Activated CD4-positive, alpha-beta T cell treated with anti-CD3 and anti-CD28 coated beads, Interleukin-2, amount 50 U/mL, for 48 hours (primary cell): ENCODE data around the gene TTLL12.

Experiments used
- DNase-seq, 2 experiments: peaks; one replicate each; pipeline ENCODE4 v3.0.0-alpha.2; 2020

TTLL12 gene

DNA sequence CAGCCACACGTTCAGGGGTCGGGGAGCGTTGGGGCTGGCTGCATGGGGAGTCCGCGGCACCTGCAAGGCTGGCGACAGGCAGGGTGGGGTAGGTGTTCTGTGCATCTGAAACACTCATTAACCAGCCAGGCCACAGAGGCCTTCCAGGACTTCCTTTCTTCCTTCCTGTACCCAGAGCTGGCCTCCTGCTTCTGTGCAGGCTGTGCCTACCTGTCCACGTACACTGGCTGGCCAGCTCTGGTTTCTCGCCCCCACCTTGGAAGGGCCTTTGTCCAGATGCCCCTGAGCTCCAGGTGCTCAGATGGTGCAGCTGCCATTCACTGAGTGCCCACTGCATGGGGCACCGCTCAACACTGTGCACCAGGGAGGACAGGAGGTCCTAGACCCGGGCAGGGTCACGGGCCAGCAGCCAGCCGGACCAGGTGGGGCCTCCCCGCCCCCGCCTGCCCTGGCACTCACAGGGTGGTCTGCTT, 15.9 kb downstream of the TTLL12 start:
- no peak for DNase-seq

- DNase-seq, result no peak
Observed at GRCh38 chr22:43170131-43170480, 16.8 kb downstream of the TTLL12 start.

GRCh38 chr22:43169310-43170130, 17.4 kb downstream of the TTLL12 start:
- DNase-seq, result no peak

DNA sequence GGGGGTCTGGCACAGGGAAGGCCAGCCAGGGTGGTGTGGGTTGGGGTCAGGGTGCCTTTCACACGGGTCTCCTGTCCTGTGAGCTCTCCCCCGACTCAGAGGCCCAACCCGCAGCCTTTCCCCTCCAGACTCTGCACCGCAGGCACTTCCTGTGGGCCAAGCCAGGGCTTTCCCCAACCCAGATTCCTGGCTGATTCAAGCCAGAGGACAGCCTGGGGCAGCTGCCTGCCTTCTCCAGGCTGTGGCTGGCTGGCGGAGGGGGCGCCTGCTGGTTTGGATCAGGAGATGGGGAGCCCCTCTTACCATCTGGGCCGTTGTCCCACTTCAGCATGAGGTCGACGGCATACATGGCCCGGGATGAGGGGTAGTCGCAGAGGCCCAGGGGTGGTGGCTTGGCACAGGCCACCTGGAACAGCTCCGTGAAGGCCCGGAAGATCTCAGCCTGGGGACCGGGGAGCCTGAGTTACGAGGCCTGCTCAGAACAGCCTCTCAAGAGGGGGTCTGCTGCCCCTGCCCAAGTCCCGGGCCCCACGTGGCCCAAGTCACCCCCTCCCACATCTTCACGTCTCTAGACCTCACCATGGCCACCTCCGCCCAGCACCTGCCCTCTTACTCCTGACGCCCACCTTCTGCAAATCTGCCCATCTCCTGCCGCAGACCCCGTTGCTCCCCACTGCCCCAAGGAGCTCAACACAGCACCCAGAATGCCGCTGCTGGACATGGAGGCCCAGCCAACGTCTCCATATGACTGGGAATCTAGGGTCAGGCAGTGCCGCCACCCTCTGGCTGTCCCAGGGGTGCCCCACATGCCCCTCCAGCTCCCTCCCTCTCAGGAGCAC, 18.2 kb downstream of the TTLL12 start:
- no peak for DNase-seq

DNA sequence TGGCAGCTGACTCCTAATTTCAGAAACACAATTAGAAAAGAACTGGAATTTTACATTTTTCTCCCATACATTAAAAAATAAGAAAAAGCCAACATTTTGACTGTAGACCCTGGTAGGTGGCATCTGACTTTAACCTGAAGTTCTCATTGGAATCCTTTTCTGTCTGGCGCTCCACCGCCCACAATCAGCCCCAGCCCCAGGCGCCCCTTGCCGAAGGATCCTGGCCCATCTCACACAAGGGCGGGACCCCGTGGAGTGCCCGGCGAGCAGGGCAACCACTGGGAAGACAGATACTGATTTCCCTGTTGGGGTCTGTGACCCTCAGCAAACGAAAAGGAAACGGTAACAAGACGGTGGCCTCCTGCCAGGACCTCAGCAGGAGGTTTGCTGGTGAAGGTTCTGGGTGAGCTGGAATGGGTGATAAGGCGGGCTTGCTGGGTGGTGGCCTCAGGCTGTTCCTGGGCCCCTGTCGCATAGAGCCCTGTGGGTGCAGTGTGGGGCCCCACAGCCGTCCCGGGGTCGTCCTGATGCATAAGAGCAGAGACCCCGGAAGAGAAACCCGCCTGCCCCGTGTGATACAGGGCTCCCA, 19.8 kb downstream of the TTLL12 start:
- DNase-seq, result no peak

- DNase-seq, result no peak
Observed at GRCh38 chr22:43166132-43166930, 20.6 kb downstream of the TTLL12 start.

DNA sequence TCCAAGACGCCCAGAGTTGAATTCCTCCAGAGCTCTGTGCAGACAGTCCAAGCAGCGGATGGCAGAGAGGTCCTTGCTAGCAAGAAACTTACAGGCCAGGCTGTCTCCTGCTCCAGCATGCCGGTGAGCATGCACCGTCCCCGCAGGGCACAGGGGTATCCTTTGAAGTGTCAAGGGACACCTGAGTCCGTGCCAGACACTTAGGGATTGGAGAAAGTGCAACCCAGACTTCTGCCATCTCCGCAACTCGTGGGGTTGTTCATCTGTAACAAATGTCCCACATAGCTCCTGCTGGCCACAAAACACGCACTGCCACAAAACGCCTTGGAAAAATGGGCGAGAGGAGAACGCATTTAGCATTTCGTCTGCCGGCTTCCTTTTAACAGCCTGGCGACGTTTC, 22.3 kb downstream of the TTLL12 start:
- no peak for DNase-seq

- no peak for DNase-seq
Observed at GRCh38 chr22:43163241-43163795, 23.6 kb downstream of the TTLL12 start.

- no peak for DNase-seq
Observed at GRCh38 chr22:43162412-43163150, 24.4 kb downstream of the TTLL12 start.

DNA sequence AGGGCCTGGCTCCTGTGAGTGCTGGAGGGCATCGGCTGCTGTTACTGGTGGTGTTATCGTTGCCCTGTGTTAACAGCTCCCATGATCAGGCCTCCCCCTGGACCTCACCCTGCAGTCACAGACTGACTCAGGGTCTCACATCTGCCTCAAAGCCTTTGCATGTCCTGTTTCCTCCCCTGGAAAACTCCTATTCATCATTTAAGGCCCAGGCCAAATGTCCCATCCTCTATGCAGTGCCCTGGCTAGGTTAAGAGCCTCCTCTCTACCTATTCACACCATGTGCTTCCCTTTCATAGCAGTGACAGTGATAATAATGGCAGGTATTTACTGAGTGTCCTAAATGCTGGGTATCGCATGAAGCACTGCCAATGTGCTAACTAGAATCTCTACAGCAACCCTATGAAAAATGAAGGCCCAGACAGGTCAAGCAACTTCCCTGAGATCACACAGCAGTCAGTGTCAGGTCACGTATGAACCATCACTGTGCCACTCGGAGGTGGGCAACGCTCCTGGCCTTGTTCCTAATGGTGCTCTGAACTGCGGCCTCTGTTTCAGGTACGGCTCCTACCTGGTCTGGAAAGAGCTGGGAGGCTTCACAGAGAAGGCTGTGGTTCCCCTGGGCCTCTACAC, 26.3 kb downstream of the TTLL12 start:
- DNase-seq, result no peak

GRCh38 chr22:43159484-43160178, 27.3 kb downstream of the TTLL12 start:
- no peak for DNase-seq

GRCh38 chr22:43158778-43159483, 28.0 kb downstream of the TTLL12 start:
- DNase-seq, result no peak

DNA sequence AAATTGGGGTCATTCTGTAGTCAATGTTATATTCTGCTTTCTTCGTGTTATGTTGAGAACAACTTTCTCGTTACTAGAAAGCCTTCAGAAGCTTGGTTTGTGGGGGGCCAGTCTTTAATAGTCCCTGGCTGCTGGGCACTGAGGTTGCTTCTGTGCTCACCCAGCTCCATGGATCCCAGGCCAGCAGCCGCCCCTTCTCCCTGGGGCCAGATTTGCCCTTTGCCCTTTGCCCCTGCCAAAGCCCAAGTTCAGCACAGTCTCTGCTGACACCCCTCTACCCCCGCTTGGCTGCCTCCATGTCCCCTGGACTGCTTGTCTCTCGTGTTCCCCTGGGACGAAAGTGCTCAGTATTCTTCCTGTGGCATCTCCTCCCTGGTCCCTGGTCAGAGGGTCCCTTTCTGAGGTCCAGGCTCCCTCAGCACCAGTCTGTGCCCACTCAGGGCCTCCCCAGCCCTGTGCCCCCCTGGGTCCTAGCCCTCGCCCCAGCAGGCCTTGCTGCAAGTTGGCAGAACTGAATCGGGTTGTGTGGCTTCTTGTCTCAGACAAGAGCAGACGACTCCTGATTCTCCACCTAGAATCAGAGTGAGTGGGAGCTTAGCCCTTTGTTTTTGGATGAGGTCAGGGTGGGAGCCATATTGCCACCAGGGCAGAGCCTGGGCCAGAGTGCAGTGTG, 28.9 kb downstream of the TTLL12 start:
- DNase-seq, result no peak

DNA sequence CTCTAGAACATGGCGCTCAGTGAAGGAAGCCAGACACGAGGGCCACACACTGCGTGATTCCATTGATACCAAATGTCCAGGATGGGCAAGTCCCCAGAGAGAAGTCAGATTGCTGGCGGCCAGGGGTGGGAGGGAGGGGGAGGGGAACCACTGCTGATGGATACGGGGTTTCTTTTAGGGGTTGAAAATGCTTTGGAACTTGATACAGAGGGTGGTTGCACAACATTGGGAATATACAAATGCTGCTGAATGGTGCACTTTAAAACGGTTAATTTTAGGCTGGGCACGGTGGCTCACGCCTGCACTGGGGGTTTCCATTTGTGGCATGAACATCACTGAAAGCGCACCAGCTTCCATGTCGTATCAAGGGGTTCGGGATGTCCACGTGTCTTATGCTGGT, 30.5 kb downstream of the TTLL12 start:
- DNase-seq, result no peak

- no peak for DNase-seq
Observed at GRCh38 chr22:43155789-43156188, 31.1 kb downstream of the TTLL12 start.

DNA sequence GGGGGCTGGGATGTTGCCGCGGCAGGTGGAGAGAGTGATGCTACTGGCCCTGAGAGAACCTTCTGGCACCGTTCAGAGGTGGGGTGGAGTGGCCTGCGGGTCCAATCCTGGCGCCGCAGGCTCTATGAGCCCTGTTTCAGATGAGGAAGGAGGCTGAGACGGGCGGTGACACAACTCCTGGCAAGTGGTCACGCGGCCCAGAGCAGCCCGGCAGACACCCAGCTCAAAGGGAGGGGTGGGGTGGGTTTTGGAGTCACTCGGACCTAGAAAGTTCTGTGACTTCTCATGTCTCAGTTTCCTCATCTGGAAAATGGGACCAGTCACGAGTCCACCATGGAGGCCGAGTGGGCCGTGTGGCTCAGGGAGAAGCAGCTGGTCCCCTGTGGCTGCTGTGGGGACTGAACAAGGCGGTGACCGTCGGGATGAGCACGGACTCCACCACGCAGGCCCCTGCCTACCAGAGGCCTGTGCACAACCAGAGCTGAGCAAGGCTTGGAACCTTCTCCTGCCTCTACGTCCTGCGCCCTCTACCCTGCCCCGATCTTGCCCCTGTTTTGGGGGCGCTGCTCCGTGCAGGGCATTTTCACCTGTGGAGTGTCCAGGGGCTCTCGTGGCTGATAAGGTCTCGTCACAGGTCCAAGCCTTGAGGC, 31.9 kb downstream of the TTLL12 start:
- DNase-seq, result no peak

DNA sequence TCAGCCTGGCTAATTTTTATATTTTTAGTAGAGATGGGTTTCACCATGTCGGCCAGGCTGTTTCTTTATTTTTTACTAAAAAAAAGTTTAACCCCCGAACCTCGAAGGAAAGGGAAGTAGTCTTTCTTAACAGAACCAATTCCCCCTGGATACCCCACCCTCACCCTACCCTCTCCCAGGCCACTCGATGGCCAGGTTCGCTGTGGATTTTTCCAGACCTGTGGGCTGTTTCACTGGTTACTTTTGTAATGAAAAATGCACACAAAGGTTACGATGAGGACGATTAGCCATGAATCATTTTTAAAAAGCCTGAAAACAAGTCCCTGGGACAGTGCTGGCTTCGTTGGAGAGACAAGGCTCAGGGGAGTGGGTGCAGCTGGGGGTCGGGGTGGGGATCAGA, 33.0 kb downstream of the TTLL12 start:
- no peak for DNase-seq

DNA sequence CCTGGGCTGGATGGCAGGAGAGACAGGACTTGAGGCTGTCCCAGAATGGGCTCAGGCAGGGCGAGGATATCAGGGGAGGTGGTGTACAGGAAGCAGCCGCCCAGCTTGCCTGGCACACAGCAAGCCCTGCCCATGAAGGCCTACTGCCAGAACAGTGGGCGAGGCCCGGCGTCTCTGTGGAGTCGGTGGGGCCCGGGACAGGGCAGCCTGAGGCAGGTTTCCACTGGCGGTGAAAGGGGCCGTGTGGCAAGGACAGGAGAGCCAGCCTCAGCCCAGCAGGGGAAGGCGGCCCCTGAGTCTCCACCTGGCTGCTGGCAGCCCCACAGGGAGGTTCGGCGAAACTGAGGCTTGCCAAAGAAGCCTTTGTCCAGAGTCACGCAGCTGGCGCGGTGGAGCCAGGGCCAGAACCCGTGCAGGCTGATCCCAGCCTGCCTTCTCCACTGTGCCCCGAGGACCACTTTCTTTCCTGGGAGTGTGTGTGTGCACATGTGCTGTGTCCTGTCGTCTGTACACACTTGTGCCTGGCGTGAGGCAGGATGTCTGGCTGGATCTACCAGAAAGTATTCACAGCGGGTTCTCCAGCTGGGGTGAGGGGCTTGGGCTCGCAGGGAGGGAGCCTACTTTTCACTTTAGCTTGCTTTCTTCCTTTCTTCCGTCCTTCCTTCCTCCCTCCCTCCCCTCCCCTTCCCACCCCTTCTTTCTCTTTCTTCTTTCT, 34.4 kb downstream of the TTLL12 start:
- peak; percentile 67 to 73 for DNase-seq
